ENCODE results near the gene FRMD6. TPM values are rescaled to one million over a fixed set of nuclear protein-coding genes. Genes with fewer than 3 reads are reported as not detected.

Gene FRMD6
- total RNA-seq, 1 donor from 2014 or later = 17.8 TPM

- Mint-ChIP-seq H3K4me1 (ENCODE audit: low read depth) (peaks cover 13% of the 10 kb centered on the region), H3K27ac (no peak overlapping the region), H3K4me3 (ENCODE audit: low read depth) (no peak overlapping the region), H3K27me3 (ENCODE audit: low read depth) (peaks cover 1% of the 10 kb centered on the region), H3K36me3 (ENCODE audit: low read depth) (no peaks in the 10 kb centered on the region), H3K9me3 (no peaks in the 10 kb centered on the region)
- no peak for DNase-seq (ENCODE audit: low spot score)
- intact Hi-C loops (cut with micrococcal nuclease) = no loop called here
Observed at GRCh38 chr14:51681411-51681810, 29.7 kb downstream of the FRMD6 start.

- Mint-ChIP-seq H3K36me3 (ENCODE audit: low read depth) (no peaks in the 10 kb centered on the region), H3K9me3 (no peaks in the 10 kb centered on the region), H3K4me3 (ENCODE audit: low read depth) (no peak overlapping the region), H3K27ac (no peak overlapping the region), H3K27me3 (ENCODE audit: low read depth) (peaks cover 1% of the 10 kb centered on the region), H3K4me1 (ENCODE audit: low read depth) (peaks cover 6% of the 10 kb centered on the region)
- DNase-seq (ENCODE audit: low spot score) = no peak
- intact Hi-C loops (cut with micrococcal nuclease) = no loop called here
Observed at GRCh38 chr14:51682411-51682810, 30.7 kb downstream of the FRMD6 start.

GRCh38 chr14:51684760-51685159 is 33.0 kb downstream of the FRMD6 start:
- Mint-ChIP-seq H3K36me3 (ENCODE audit: low read depth) (no peaks in the 10 kb centered on the region), H3K9me3 (no peaks in the 10 kb centered on the region), H3K27ac (no peak overlapping the region), H3K4me1 (ENCODE audit: low read depth) (no peaks in the 10 kb centered on the region), H3K4me3 (ENCODE audit: low read depth) (no peak overlapping the region), H3K27me3 (ENCODE audit: low read depth) (peaks cover 1% of the 10 kb centered on the region)
- no peak for DNase-seq (ENCODE audit: low spot score)
- intact Hi-C loops (cut with micrococcal nuclease) = no loop called here

DNA sequence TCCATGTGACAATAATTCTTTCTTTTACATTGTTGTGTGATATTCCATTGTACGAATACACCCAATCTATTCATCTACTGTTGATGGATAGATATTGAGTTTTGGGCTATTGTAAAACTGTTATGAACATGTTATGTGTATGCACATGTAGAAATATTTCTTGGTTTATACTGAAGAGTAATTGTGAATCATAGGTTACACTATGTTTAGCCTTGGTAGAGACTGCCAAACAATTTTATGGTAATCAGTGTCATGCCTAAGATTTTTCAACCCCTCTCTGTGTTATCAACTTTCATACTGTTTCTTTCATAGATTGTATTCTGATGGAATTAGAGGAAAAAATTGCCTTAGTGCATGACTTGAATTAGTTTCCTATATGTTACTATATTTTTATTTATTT is 39.5 kb downstream of the FRMD6 start:
- Mint-ChIP-seq H3K4me1 (ENCODE audit: low read depth) (no peaks in the 10 kb centered on the region), H3K27me3 (ENCODE audit: low read depth) (no peaks in the 10 kb centered on the region), H3K36me3 (ENCODE audit: low read depth) (no peaks in the 10 kb centered on the region), H3K9me3 (no peaks in the 10 kb centered on the region), H3K27ac (no peak overlapping the region), H3K4me3 (ENCODE audit: low read depth) (no peak overlapping the region)
- intact Hi-C loops (cut with micrococcal nuclease) = no loop called here
- no peak for DNase-seq (ENCODE audit: low spot score)

- H3K4me1 Mint-ChIP-seq (ENCODE audit: low read depth) = no peaks in the 10 kb centered on the region
- no peak for DNase-seq (ENCODE audit: low spot score)
- no peak overlapping the region for H3K27ac Mint-ChIP-seq
- H3K9me3 Mint-ChIP-seq = no peaks in the 10 kb centered on the region
- no peaks in the 10 kb centered on the region for H3K36me3 Mint-ChIP-seq (ENCODE audit: low read depth)
- peaks cover 2% of the 10 kb centered on the region for H3K27me3 Mint-ChIP-seq (ENCODE audit: low read depth)
- H3K4me3 Mint-ChIP-seq (ENCODE audit: low read depth) = no peak overlapping the region
- intact Hi-C loops (cut with micrococcal nuclease) = no loop called here
Observed at GRCh38 chr14:51692646-51693045, 40.9 kb downstream of the FRMD6 start.

DNA sequence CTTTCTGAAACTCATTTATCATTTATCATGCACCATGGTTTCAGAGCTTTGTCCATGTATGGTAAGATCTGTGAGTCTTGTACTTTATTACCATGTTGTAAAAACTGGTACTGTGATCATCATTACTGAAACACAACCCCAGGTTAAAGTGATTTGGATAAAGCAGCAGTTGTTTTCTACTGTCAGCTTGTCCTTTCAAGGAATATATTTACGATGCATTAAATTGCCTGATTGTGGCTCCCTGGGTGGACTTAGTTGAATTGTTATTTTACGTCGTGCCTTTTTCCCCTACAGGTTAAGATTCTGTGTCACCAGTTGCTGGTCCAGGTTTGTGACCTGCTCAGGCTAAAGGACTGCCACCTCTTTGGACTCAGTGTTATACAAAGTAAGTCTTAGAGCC is 46.1 kb downstream of the FRMD6 start:
- Mint-ChIP-seq H3K9me3 (no peaks in the 10 kb centered on the region), H3K27ac (no peak overlapping the region), H3K36me3 (ENCODE audit: low read depth) (no peaks in the 10 kb centered on the region), H3K4me1 (ENCODE audit: low read depth) (no peaks in the 10 kb centered on the region), H3K27me3 (ENCODE audit: low read depth) (peaks cover 2% of the 10 kb centered on the region), H3K4me3 (ENCODE audit: low read depth) (no peak overlapping the region)
- intact Hi-C loops (cut with micrococcal nuclease) = no loop called here
- DNase-seq (ENCODE audit: low spot score) = no peak

- Mint-ChIP-seq H3K36me3 (ENCODE audit: low read depth) (no peaks in the 10 kb centered on the region), H3K27me3 (ENCODE audit: low read depth) (peaks cover 2% of the 10 kb centered on the region), H3K27ac (no peak overlapping the region), H3K9me3 (no peaks in the 10 kb centered on the region), H3K4me1 (ENCODE audit: low read depth) (no peaks in the 10 kb centered on the region), H3K4me3 (ENCODE audit: low read depth) (no peak overlapping the region)
- no peak for DNase-seq (ENCODE audit: low spot score)
- intact Hi-C loops (cut with micrococcal nuclease) = no loop called here
Observed at GRCh38 chr14:51701951-51702350, 50.2 kb downstream of the FRMD6 start.

DNA sequence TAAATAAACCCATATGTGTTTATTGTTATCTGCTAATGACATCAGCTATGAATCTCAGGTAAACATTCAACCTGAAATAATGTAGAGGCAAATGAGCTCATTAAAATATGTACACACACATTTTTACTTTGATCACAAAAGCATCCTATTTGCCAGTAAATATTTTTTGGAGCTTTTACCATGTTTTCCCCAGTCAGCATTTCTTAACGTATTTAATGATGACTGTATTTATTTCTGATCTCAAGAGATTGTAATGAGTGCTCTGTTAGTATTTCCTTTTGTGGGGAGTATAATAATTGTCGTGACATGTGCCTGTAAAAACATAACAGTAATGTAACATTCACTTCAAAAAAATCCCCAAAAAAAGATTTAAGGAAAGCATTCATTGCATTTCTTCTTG is 52.1 kb downstream of the FRMD6 start:
- no peaks in the 10 kb centered on the region for H3K4me1 Mint-ChIP-seq (ENCODE audit: low read depth)
- no peak overlapping the region for H3K4me3 Mint-ChIP-seq (ENCODE audit: low read depth)
- no peaks in the 10 kb centered on the region for H3K36me3 Mint-ChIP-seq (ENCODE audit: low read depth)
- no peak for DNase-seq (ENCODE audit: low spot score)
- intact Hi-C loops (cut with micrococcal nuclease) = no loop called here
- no peak overlapping the region for H3K27ac Mint-ChIP-seq
- H3K27me3 Mint-ChIP-seq (ENCODE audit: low read depth) = no peaks in the 10 kb centered on the region
- H3K9me3 Mint-ChIP-seq = no peaks in the 10 kb centered on the region

GRCh38 chr14:51704545-51704944 is 52.8 kb downstream of the FRMD6 start:
- no peaks in the 10 kb centered on the region for H3K9me3 Mint-ChIP-seq

DNA sequence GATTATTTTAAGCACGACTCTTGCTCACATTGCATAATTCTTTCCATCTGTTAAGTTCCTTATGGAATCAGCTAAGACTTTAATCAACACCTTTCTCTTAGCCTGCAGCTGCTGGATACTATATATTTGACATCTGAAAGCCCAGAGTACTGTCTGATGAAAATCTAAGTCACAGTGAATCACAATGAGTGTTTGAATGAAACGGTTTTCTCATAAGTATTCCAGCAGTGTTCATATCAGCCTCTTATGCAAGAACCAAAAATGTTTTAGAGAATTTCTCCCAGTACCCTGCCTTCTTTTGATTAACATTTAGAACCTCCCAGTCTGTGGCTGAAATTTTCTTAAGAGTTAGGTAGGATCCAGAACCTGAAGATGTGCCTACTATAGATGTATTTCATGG is 55.6 kb downstream of the FRMD6 start:
- no peaks in the 10 kb centered on the region for H3K9me3 Mint-ChIP-seq
- H3K27ac Mint-ChIP-seq = no peak overlapping the region
- no peaks in the 10 kb centered on the region for H3K4me1 Mint-ChIP-seq (ENCODE audit: low read depth)
- no peak overlapping the region for H3K4me3 Mint-ChIP-seq (ENCODE audit: low read depth)
- H3K27me3 Mint-ChIP-seq (ENCODE audit: low read depth) = no peaks in the 10 kb centered on the region
- H3K36me3 Mint-ChIP-seq (ENCODE audit: low read depth) = no peaks in the 10 kb centered on the region
- intact Hi-C loops (cut with micrococcal nuclease) = no loop called here
- no peak for DNase-seq (ENCODE audit: low spot score)

More at GRCh38 chr14:51704545-51704944, 52.8 kb downstream of the FRMD6 start:
- Mint-ChIP-seq H3K36me3 (ENCODE audit: low read depth) (no peaks in the 10 kb centered on the region), H3K4me1 (ENCODE audit: low read depth) (no peaks in the 10 kb centered on the region), H3K4me3 (ENCODE audit: low read depth) (no peak overlapping the region), H3K27ac (no peak overlapping the region), H3K27me3 (ENCODE audit: low read depth) (no peaks in the 10 kb centered on the region)
- DNase-seq (ENCODE audit: low spot score) = no peak
- intact Hi-C loops (cut with micrococcal nuclease) = no loop called here

DNA sequence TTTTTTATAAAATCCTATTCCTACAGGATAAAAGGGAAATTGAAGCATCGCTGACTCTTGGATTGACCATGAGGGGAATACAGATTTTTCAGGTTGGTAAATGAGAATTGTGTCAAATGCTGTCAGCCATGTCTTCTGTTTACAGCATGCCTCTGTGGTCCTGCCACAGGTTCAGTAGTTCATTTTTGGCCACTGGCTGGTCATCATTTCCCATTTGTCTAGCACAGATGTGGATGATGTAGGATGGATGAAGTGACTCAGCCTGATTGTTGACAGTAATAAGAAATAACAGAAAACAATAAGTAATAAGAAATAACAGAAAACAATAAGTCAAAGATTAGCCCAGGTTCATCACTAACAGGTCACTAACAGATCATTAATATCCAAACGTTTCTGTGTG is 59.8 kb downstream of the FRMD6 start:
- Mint-ChIP-seq H3K9me3 (no peaks in the 10 kb centered on the region), H3K27ac (no peak overlapping the region), H3K27me3 (ENCODE audit: low read depth) (no peaks in the 10 kb centered on the region), H3K4me1 (ENCODE audit: low read depth) (peaks cover under 1% of the 10 kb centered on the region), H3K4me3 (ENCODE audit: low read depth) (no peak overlapping the region), H3K36me3 (ENCODE audit: low read depth) (no peaks in the 10 kb centered on the region)
- DNase-seq (ENCODE audit: low spot score) = no peak
- intact Hi-C loops (cut with micrococcal nuclease) = no loop called here

DNA sequence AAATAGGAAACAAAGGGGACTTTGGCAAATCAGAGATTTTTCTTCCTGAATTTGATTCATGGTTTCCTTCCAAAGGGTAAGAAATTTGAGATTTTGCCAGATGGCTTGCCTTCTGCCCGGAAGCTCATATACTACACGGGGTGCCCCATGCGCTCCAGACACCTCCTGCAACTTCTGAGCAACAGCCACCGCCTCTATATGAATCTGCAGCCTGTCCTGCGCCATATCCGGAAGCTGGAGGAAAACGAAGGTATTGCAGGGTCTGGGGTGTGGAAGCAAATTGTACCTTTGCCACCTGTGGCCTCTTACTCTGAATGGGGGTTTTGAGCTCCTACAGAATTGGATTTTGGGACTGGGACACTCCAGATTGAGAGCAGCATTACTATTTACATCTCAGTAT is 63.5 kb downstream of the FRMD6 start:
- intact Hi-C loops (cut with micrococcal nuclease) = no loop called here
- Mint-ChIP-seq H3K27me3 (ENCODE audit: low read depth) (no peaks in the 10 kb centered on the region), H3K9me3 (no peaks in the 10 kb centered on the region), H3K4me3 (ENCODE audit: low read depth) (no peak overlapping the region), H3K4me1 (ENCODE audit: low read depth) (peaks cover 6% of the 10 kb centered on the region), H3K36me3 (ENCODE audit: low read depth) (no peaks in the 10 kb centered on the region), H3K27ac (no peak overlapping the region)
- no peak for DNase-seq (ENCODE audit: low spot score)

DNA sequence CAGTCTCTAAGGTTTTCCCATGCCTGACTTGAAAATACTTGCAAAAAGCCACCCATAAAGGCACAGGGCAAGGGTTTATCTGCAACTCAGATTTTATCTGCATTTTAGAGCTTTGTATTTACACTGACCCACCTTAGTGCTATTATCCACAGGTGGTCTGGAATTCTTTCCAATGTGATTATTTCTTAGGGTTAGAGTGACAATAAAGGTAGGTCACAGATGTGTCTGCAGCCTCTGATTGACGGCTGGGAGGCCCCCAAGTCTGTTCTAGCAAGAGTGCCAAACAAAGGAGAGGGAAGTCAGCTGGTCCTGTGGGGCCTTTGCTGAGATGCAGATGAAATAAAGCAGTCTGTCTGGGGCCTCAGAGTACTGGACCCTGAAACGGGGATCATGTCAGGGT is 64.0 kb downstream of the FRMD6 start:
- intact Hi-C loops (cut with micrococcal nuclease) = no loop called here
- peaks cover 6% of the 10 kb centered on the region for H3K4me1 Mint-ChIP-seq (ENCODE audit: low read depth)

GRCh38 chr14:51716610-51717009 is 64.9 kb downstream of the FRMD6 start:
- no peaks in the 10 kb centered on the region for H3K27me3 Mint-ChIP-seq (ENCODE audit: low read depth)

More for the DNA sequence above, 64.0 kb downstream of the FRMD6 start:
- H3K4me3 Mint-ChIP-seq (ENCODE audit: low read depth) = no peak overlapping the region
- no peak overlapping the region for H3K27ac Mint-ChIP-seq
- no peak for DNase-seq (ENCODE audit: low spot score)
- H3K36me3 Mint-ChIP-seq (ENCODE audit: low read depth) = no peaks in the 10 kb centered on the region
- no peaks in the 10 kb centered on the region for H3K27me3 Mint-ChIP-seq (ENCODE audit: low read depth)
- H3K9me3 Mint-ChIP-seq = no peaks in the 10 kb centered on the region

More at GRCh38 chr14:51716610-51717009, 64.9 kb downstream of the FRMD6 start:
- intact Hi-C loops (cut with micrococcal nuclease) = no loop called here
- Mint-ChIP-seq H3K9me3 (no peaks in the 10 kb centered on the region), H3K27ac (no peak overlapping the region), H3K36me3 (ENCODE audit: low read depth) (no peaks in the 10 kb centered on the region), H3K4me1 (ENCODE audit: low read depth) (peaks cover 6% of the 10 kb centered on the region), H3K4me3 (ENCODE audit: low read depth) (no peak overlapping the region)
- no peak for DNase-seq (ENCODE audit: low spot score)
